HCT116 (cell line): Measurements from ENCODE around the gene HDHD5. TPM values are rescaled to one million over a fixed set of nuclear protein-coding genes. Genes with fewer than 3 reads are reported as not detected.

Experiments used
- ATAC-seq: fragments of 200-7000 bp; cut with Tn5 transposase; 2 replicates; pipeline ENCODE4 v1.9.1; 2020; ENCODE audit warnings: mild to moderate bottlenecking, moderate library complexity
- BruUV-seq: library from RNA; stranded (reverse); fragments of 400-500 nt; replicated peaks from 2 replicates; lab custom pipeline; 2021; lab: Mats Ljungman, UMichigan
- CTCF ChIA-PET: fragments of 300-600 bp; sonication (Branson Sonifier 250); formaldehyde crosslinking; loops from one replicate; lab custom pipeline; 2021; ENCODE audit warnings: antibody characterized with exemption; lab: Charles Lee
- POLR2A ChIA-PET: fragments of 300-600, 350-600 bp; sonication (Branson Sonifier 250); formaldehyde crosslinking; loops from one replicate; lab custom pipeline; 2021; ENCODE audit warnings: antibody characterized with exemption; lab: Charles Lee
- RAD21 ChIA-PET, 2 experiments: fragments of 300-600 bp; sonication (Branson Sonifier 250); formaldehyde crosslinking; loops; one replicate each; lab custom pipeline; 2023; ENCODE audit warnings: low total read pairs in 2 of 2; ENCODE audit not compliant: uncharacterized antibody in 2 of 2, unreplicated experiment in 2 of 2, low non-redundant PET in 1 of 2; lab: Charles Lee
- DNase-seq: peaks from one replicate; pipeline ENCODE4 v3.0.0-alpha.2; 2010; ENCODE audit warnings: low read depth, low spot score
- H2AFZ ChIP-seq: fragments of 200-600 bp; shearing (Covaris generic), sonication (generic); 2 replicates; pipeline ENCODE4 v1.6.1; 2017; ENCODE audit warnings: low read depth, mixed run types, mixed read lengths, antibody characterized with exemption, low read length; ENCODE audit not compliant: poor library complexity, severe bottlenecking
- H3K27ac ChIP-seq: 2 replicates; pipeline ENCODE4 v1.5.1; 2012; ENCODE audit warnings: low read depth, low read length
- H3K27me3 ChIP-seq: fragments of 200-600 bp; sonication (generic); 2 replicates; pipeline ENCODE4 v1.6.1; 2016; ENCODE audit warnings: mixed run types, low read length, mixed read lengths; ENCODE audit not compliant: insufficient read depth
- H3K36me3 ChIP-seq, 2 experiments: fragments of 200-500 bp in 1 of 2; fragments of 200-600 bp in 1 of 2; sonication (Bioruptor generic) in 1 of 2; sonication (generic) in 1 of 2; 2 replicates each; pipeline versions ENCODE4 v1.5.1 to v1.6.1; 2014 to 2016; ENCODE audit warnings: low read length in 2 of 2, inconsistent platforms in 1 of 2, mixed read lengths in 1 of 2, mixed run types in 1 of 2; ENCODE audit not compliant: insufficient read depth in 2 of 2, control insufficient read depth in 1 of 2
- H3K4me1 ChIP-seq, 2 experiments: fragments of 200-600 bp in 1 of 2; sonication (generic) in 1 of 2; 2 replicates each; pipeline versions ENCODE4 v1.5.1 to v1.6.1; 2012 to 2017; ENCODE audit warnings: low read length in 2 of 2, inconsistent platforms in 1 of 2, mild to moderate bottlenecking in 1 of 2, mixed read lengths in 1 of 2, mixed run types in 1 of 2, moderate library complexity in 1 of 2; ENCODE audit not compliant: insufficient read depth in 2 of 2, control insufficient read depth in 1 of 2
- H3K4me2 ChIP-seq: fragments of 200-600 bp; sonication (generic); 2 replicates; pipeline ENCODE4 v1.6.1; 2017; ENCODE audit warnings: mixed run types, low read length, mixed read lengths
- H3K4me3 ChIP-seq, 2 experiments: fragments of 200-600 bp in 1 of 2; sonication (generic) in 1 of 2; replicated peaks in 1 of 2; 2 replicates each; pipeline ENCODE4 v1.5.1; 2011 to 2016; ENCODE audit warnings: low read length in 2 of 2, control low read depth in 1 of 2, low read depth in 1 of 2, mild to moderate bottlenecking in 1 of 2, mixed read lengths in 1 of 2, mixed run types in 1 of 2
- H3K79me2 ChIP-seq: fragments of 200-600 bp; sonication (generic); 2 replicates; pipeline ENCODE4 v1.6.1; 2017; ENCODE audit warnings: mild to moderate bottlenecking, mixed run types, low read length, moderate library complexity, mixed read lengths; ENCODE audit not compliant: insufficient read depth
- H3K9ac ChIP-seq: fragments of 200-600 bp; sonication (generic); 2 replicates; pipeline ENCODE4 v1.6.1; 2016; ENCODE audit warnings: low read length, mixed read lengths
- H3K9me2 ChIP-seq: fragments of 200-600 bp; sonication (generic), shearing (Covaris generic); 2 replicates; pipeline ENCODE4 v1.6.1; 2017; ENCODE audit warnings: mixed run types, mild to moderate bottlenecking, moderate library complexity; ENCODE audit not compliant: insufficient read depth
- H3K9me3 ChIP-seq, 2 experiments: fragments of 200-500 bp in 1 of 2; fragments of 200-600 bp in 1 of 2; sonication (Bioruptor generic) in 1 of 2; sonication (generic) in 1 of 2; 2 replicates each; pipeline ENCODE4 v1.6.1; 2014 to 2017; ENCODE audit warnings: low read length in 2 of 2, mixed read lengths in 2 of 2, inconsistent platforms in 1 of 2, low read depth in 1 of 2, mild to moderate bottlenecking in 1 of 2, mixed run types in 1 of 2, moderate library complexity in 1 of 2; ENCODE audit not compliant: control insufficient read depth in 1 of 2, insufficient read depth in 1 of 2
- H4K20me1 ChIP-seq: fragments of 200-600 bp; sonication (generic), shearing (Covaris generic); 2 replicates; pipeline ENCODE4 v1.6.1; 2017; ENCODE audit warnings: mixed run types, mild to moderate bottlenecking, moderate library complexity; ENCODE audit not compliant: insufficient read depth
- CBX3 ChIP-seq: IDR thresholded peaks from 2 replicates; pipeline ENCODE4 v1.6.1; 2012; ENCODE audit warnings: low read depth
- ELF1 ChIP-seq: IDR thresholded peaks from 2 replicates; pipeline ENCODE4 v1.6.1; 2012; ENCODE audit warnings: low read depth, borderline replicate concordance
- EZH2 ChIP-seq: fragments of 200-600 bp; sonication (generic); IDR thresholded peaks from 2 replicates; pipeline ENCODE4 v1.6.1; 2017; ENCODE audit warnings: antibody characterized with exemption, mixed run types
- EZH2phosphoT487 ChIP-seq: fragments of 200-600 bp; IDR thresholded peaks from 2 replicates; pipeline ENCODE4 v1.6.1; 2018; ENCODE audit warnings: antibody characterized with exemption, borderline replicate concordance
- POLR2A ChIP-seq: IDR thresholded peaks from 2 replicates; pipeline ENCODE4 v1.7.0; 2011; ENCODE audit warnings: borderline replicate concordance; ENCODE audit not compliant: insufficient read depth, insufficient read length; ENCODE audit errors: extremely low read depth
- POLR2AphosphoS5 ChIP-seq: IDR thresholded peaks from 2 replicates; pipeline ENCODE4 v1.6.1; 2011; ENCODE audit warnings: mild to moderate bottlenecking, low read depth, low read length, moderate library complexity
- RAD21 ChIP-seq: IDR thresholded peaks from 2 replicates; pipeline ENCODE4 v1.6.1; 2012; ENCODE audit warnings: low read depth, mild to moderate bottlenecking
- REST ChIP-seq: IDR thresholded peaks from 2 replicates; pipeline ENCODE4 v1.6.1; 2012; ENCODE audit warnings: low read depth
- SP1 ChIP-seq: IDR thresholded peaks from 2 replicates; pipeline ENCODE4 v1.6.1; 2012; ENCODE audit warnings: low read depth
- TCF7L2 ChIP-seq: IDR thresholded peaks from 2 replicates; pipeline ENCODE4 v1.7.0; 2011; ENCODE audit warnings: borderline replicate concordance, inconsistent platforms; ENCODE audit not compliant: insufficient read depth, insufficient read length; ENCODE audit errors: extremely low read depth
- ZFX ChIP-seq: fragments of 450-650 bp; IDR thresholded peaks from 2 replicates; pipeline ENCODE4 v1.6.1; 2017
- ZNF274 ChIP-seq: fragments of 200-500 bp; sonication (Bioruptor generic); IDR thresholded peaks from 2 replicates; pipeline ENCODE4 v1.6.1; 2014; ENCODE audit warnings: mild to moderate bottlenecking, low read depth, low read length, inconsistent platforms
- intact Hi-C: fragments of 100-400 bp; cut with micrococcal nuclease; formaldehyde crosslinking; loops from 2 replicates; pipeline ENCODE4 v1.10.0; 2022
- total RNA-seq: library from RNA; stranded (reverse); gene quantifications from one replicate; pipeline ENCODE4 v1.2.1, GENCODE V29; 2021; ENCODE audit not compliant: unreplicated experiment
- TF ChIP-seq, protein P1 (sequence below), 3 experiments: fragments of 200-600 bp in 1 of 3; sonication (generic) in 1 of 3; IDR thresholded peaks in 2 of 3; conservative IDR thresholded peaks in 1 of 3; 2 replicates each; pipeline ENCODE4 v1.5.1; 2012 to 2017; ENCODE audit warnings: low read depth in 2 of 3, low read length in 2 of 3, antibody characterized with exemption in 1 of 3, borderline replicate concordance in 1 of 3, control low read depth in 1 of 3, mild to moderate bottlenecking in 1 of 3, mixed read lengths in 1 of 3, mixed run types in 1 of 3, moderate library complexity in 1 of 3; ENCODE audit not compliant: insufficient read depth in 1 of 3
- TF ChIP-seq, protein P2 (sequence below): IDR thresholded peaks from 2 replicates; pipeline ENCODE4 v1.6.1; 2012
- TF ChIP-seq, protein P3 (sequence below): IDR thresholded peaks from 2 replicates; pipeline ENCODE4 v1.6.1; 2012

HDHD5 gene
- total RNA-seq, 1 experiment from 2014 or later, result 70.1 TPM

GRCh38 chr22:17109113-17109865 lies 49.8 kb downstream of the HDHD5 start:
- BruUV-seq, result no TSS peak
- POLR2A ChIA-PET, result no interaction called here
- H3K9me3 ChIP-seq, result no peaks in the 10 kb centered on the region
- H3K36me3 ChIP-seq, result peaks cover 0 to 5% of the 10 kb centered on the region in 2 experiments; a peak in 1 of 4 replicates
- H2AFZ ChIP-seq, result no peak overlapping the region
- no peak overlapping the region for H3K27ac ChIP-seq
- H3K4me1 ChIP-seq, result no peaks in the 10 kb centered on the region
- RAD21 ChIA-PET, result no interaction called here
- H4K20me1 ChIP-seq, result no peaks in the 10 kb centered on the region
- no peak overlapping the region for H3K4me3 ChIP-seq
- intact Hi-C loops, result no loop called here
- no peaks in the 10 kb centered on the region for H3K9me2 ChIP-seq
- H3K79me2 ChIP-seq, result no peaks in the 10 kb centered on the region
- CTCF ChIA-PET, result no interaction called here
- no peaks in the 10 kb centered on the region for H3K27me3 ChIP-seq
- DNase-seq (no peak), ATAC-seq (no peak)
- H3K9ac ChIP-seq, result no peak overlapping the region
- H3K4me2 ChIP-seq, result no peak overlapping the region
- TF ChIP-seq EZH2 (no peak), EZH2phosphoT487 (no peak), ZFX (no peak), SP1 (no peak), ZNF274 (no peak), REST (no peak), RAD21 (no peak), TCF7L2 (no peak), POLR2AphosphoS5 (no peak), CBX3 (no peak), POLR2A (no peak), ELF1 (no peak)
- TF ChIP-seq, protein P1, sequence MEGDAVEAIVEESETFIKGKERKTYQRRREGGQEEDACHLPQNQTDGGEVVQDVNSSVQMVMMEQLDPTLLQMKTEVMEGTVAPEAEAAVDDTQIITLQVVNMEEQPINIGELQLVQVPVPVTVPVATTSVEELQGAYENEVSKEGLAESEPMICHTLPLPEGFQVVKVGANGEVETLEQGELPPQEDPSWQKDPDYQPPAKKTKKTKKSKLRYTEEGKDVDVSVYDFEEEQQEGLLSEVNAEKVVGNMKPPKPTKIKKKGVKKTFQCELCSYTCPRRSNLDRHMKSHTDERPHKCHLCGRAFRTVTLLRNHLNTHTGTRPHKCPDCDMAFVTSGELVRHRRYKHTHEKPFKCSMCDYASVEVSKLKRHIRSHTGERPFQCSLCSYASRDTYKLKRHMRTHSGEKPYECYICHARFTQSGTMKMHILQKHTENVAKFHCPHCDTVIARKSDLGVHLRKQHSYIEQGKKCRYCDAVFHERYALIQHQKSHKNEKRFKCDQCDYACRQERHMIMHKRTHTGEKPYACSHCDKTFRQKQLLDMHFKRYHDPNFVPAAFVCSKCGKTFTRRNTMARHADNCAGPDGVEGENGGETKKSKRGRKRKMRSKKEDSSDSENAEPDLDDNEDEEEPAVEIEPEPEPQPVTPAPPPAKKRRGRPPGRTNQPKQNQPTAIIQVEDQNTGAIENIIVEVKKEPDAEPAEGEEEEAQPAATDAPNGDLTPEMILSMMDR (IDR thresholded peaks at IDR 0.05 in 2 of 3, conservative IDR thresholded peaks at IDR 0.05 in 1 of 3; ENCODE audit: borderline replicate concordance in 1 of 3, insufficient read depth in 1 of 3, low read depth in 2 of 3, low read length in 2 of 3), result no peak
- TF ChIP-seq, protein P2, sequence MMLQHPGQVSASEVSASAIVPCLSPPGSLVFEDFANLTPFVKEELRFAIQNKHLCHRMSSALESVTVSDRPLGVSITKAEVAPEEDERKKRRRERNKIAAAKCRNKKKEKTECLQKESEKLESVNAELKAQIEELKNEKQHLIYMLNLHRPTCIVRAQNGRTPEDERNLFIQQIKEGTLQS, result no peak
- TF ChIP-seq, protein P3, sequence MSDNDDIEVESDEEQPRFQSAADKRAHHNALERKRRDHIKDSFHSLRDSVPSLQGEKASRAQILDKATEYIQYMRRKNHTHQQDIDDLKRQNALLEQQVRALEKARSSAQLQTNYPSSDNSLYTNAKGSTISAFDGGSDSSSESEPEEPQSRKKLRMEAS, result no peak
